Panc1 (cell line): ENCODE results near the gene MAP1LC3A. TPM values are rescaled to one million over a fixed set of nuclear protein-coding genes. Genes with fewer than 3 reads are reported as not detected.

Experiments
- ATAC-seq: fragments of 200-7000 bp; cut with Tn5 transposase; 2 replicates; pipeline ENCODE4 v1.9.1; 2020; ENCODE audit warnings: mild to moderate bottlenecking, moderate library complexity
- BruUV-seq: library from RNA; stranded (reverse); fragments of 400-500 nt; replicated peaks from 2 replicates; lab custom pipeline; 2021; lab: Mats Ljungman, UMichigan
- CTCF ChIA-PET: fragments of 300-600 bp; sonication (Branson Sonifier 250); formaldehyde crosslinking; loops from one replicate; lab custom pipeline; 2022; ENCODE audit warnings: antibody characterized with exemption; lab: Charles Lee
- POLR2A ChIA-PET: fragments of 300-600 bp; sonication (Branson Sonifier 250); formaldehyde crosslinking; loops from one replicate; lab custom pipeline; 2022; ENCODE audit warnings: antibody characterized with exemption; lab: Charles Lee
- DNase-seq: peaks from one replicate; pipeline ENCODE4 v3.0.0-alpha.2; 2010; ENCODE audit warnings: low read depth, low spot score
- H3K27ac ChIP-seq: 2 replicates; pipeline ENCODE4 v1.5.1; 2011; ENCODE audit warnings: mild to moderate bottlenecking, low read length, inconsistent platforms
- H3K27me3 ChIP-seq: fragments of 200-500 bp; sonication (Bioruptor generic); 2 replicates; pipeline ENCODE4 v1.6.0; 2014; ENCODE audit warnings: low read length, inconsistent platforms; ENCODE audit not compliant: control insufficient read depth, insufficient read depth
- H3K36me3 ChIP-seq: fragments of 200-500 bp; sonication (Bioruptor generic); 2 replicates; pipeline ENCODE4 v1.5.1; 2014; ENCODE audit warnings: inconsistent platforms, mild to moderate bottlenecking, low read length, moderate library complexity; ENCODE audit not compliant: control insufficient read depth, insufficient read depth
- H3K4me1 ChIP-seq: 2 replicates; pipeline ENCODE4 v1.5.1; 2011; ENCODE audit warnings: inconsistent platforms, mild to moderate bottlenecking, low read length, moderate library complexity; ENCODE audit not compliant: control insufficient read depth, insufficient read depth
- H3K4me3 ChIP-seq, 2 experiments: 2 replicates each; pipeline ENCODE4 v1.5.1; 2011 to 2012; ENCODE audit warnings: low read depth in 2 of 2, low read length in 2 of 2, mild to moderate bottlenecking in 2 of 2, inconsistent platforms in 1 of 2, moderate library complexity in 1 of 2
- H3K9me3 ChIP-seq: fragments of 200-500 bp; sonication (Bioruptor generic); 2 replicates; pipeline ENCODE4 v1.5.1; 2014; ENCODE audit warnings: low read depth, mild to moderate bottlenecking, inconsistent platforms, low read length, moderate library complexity; ENCODE audit not compliant: control insufficient read depth, insufficient read depth
- CTCF ChIP-seq: fragments of 450-650 bp; IDR thresholded peaks from 2 replicates; pipeline ENCODE4 v1.5.1; 2017; ENCODE audit warnings: mild to moderate bottlenecking
- POLR2AphosphoS5 ChIP-seq: IDR thresholded peaks from 2 replicates; pipeline ENCODE4 v1.6.1; 2012; ENCODE audit warnings: mild to moderate bottlenecking, low read depth, low read length, moderate library complexity
- SIN3A ChIP-seq: IDR thresholded peaks from 2 replicates; pipeline ENCODE4 v1.6.1; 2012; ENCODE audit warnings: low read depth, mild to moderate bottlenecking, low read length, moderate library complexity, borderline replicate concordance; ENCODE audit not compliant: insufficient read depth
- TCF7L2 ChIP-seq: IDR thresholded peaks from 2 replicates; pipeline ENCODE4 v1.6.1; 2011; ENCODE audit warnings: mild to moderate bottlenecking, low read depth, low read length, inconsistent platforms
- in situ Hi-C: cut with HindIII; loops from 2 replicates; pipeline ENCODE4 v1.10.0; 2016; ENCODE audit warnings: low sequenced_read_pairs, low pct_unique_long_range_greater_than_20kb
- intact Hi-C: fragments of 100-400 bp; cut with micrococcal nuclease; formaldehyde crosslinking; loops from one replicate; pipeline ENCODE4 v1.10.0; 2022; ENCODE audit not compliant: unreplicated experiment
- total RNA-seq: library from RNA; stranded (reverse); gene quantifications from one replicate; pipeline ENCODE4 v1.2.1, GENCODE V29; 2021; ENCODE audit not compliant: unreplicated experiment
- TF ChIP-seq, protein P1 (sequence below), 2 experiments: IDR thresholded peaks; 2 replicates each; pipeline ENCODE4 v1.6.1; 2011 to 2012; ENCODE audit warnings: low read depth in 2 of 2, control low read depth in 1 of 2, low read length in 1 of 2, mild to moderate bottlenecking in 1 of 2, moderate library complexity in 1 of 2; ENCODE audit not compliant: insufficient read depth in 1 of 2

MAP1LC3A gene
- total RNA-seq, 1 experiment from 2014 or later = 25.1 TPM

DNA sequence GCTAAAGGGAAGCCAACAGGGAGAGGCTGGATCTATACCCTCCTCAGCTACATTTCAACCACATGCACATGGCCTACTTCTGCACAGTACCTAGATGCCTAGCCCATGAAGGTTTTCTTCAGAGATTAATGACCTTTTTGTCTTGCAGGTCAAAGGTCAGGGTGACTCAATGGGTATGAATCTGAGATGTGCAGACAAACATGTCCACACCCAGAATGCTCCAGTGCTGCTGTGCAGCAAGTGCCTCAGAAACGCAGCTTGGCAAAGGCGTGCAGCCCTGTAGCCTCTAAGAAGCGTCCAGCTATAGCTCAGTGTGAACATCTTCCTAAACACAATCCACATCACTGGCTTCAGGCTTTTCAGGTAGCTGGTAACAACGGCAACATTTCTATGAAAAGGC lies 24.4 kb downstream of the MAP1LC3A start:
- no peak overlapping the region for H3K4me3 ChIP-seq
- DNase-seq (no peak), ATAC-seq (no peak)
- TF ChIP-seq, protein P1, sequence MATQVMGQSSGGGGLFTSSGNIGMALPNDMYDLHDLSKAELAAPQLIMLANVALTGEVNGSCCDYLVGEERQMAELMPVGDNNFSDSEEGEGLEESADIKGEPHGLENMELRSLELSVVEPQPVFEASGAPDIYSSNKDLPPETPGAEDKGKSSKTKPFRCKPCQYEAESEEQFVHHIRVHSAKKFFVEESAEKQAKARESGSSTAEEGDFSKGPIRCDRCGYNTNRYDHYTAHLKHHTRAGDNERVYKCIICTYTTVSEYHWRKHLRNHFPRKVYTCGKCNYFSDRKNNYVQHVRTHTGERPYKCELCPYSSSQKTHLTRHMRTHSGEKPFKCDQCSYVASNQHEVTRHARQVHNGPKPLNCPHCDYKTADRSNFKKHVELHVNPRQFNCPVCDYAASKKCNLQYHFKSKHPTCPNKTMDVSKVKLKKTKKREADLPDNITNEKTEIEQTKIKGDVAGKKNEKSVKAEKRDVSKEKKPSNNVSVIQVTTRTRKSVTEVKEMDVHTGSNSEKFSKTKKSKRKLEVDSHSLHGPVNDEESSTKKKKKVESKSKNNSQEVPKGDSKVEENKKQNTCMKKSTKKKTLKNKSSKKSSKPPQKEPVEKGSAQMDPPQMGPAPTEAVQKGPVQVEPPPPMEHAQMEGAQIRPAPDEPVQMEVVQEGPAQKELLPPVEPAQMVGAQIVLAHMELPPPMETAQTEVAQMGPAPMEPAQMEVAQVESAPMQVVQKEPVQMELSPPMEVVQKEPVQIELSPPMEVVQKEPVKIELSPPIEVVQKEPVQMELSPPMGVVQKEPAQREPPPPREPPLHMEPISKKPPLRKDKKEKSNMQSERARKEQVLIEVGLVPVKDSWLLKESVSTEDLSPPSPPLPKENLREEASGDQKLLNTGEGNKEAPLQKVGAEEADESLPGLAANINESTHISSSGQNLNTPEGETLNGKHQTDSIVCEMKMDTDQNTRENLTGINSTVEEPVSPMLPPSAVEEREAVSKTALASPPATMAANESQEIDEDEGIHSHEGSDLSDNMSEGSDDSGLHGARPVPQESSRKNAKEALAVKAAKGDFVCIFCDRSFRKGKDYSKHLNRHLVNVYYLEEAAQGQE (IDR thresholded peaks at IDR 0.05; ENCODE audit: insufficient read depth in 1 of 2, low read depth in 2 of 2, low read length in 1 of 2) = no peak
- TF ChIP-seq SIN3A (no peak), TCF7L2 (no peak), POLR2AphosphoS5 (no peak), CTCF (no peak)
- no peaks in the 10 kb centered on the region for H3K9me3 ChIP-seq
- in situ Hi-C loops = no loop called here
- H3K27ac ChIP-seq = no peak overlapping the region
- no TSS peak for BruUV-seq
- H3K4me1 ChIP-seq = no peaks in the 10 kb centered on the region
- CTCF ChIA-PET = no interaction called here
- POLR2A ChIA-PET = no interaction called here
- intact Hi-C loops = no loop called here
- H3K27me3 ChIP-seq = no peaks in the 10 kb centered on the region
- no peaks in the 10 kb centered on the region; the same call in 1 of the 2 replicates for H3K36me3 ChIP-seq

DNA sequence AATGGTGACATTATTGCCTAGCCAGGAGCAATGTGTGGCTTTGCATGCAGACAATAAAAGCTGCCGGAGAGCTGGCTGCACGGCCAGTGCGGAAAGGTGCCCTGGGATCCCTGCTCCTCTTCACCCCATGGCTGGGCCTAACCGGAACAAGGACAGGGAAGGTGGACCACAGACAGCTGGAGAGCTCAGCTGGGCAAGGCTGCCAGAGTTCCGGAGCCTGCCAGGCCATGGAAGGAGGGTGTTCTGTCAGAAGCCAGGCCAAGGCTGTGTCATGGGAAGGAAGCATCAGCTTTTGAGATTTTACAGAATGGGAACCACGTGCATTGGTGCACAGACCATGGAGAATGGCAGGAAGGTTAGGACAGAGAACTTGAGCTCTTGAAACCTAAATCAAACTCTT lies 25.0 kb downstream of the MAP1LC3A start:
- ATAC-seq = no peak
- ChIA-PET POLR2A (no interaction called here), CTCF (no interaction called here)
- no peaks in the 10 kb centered on the region for H3K9me3 ChIP-seq
- no peak overlapping the region for H3K4me3 ChIP-seq
- no peak overlapping the region for H3K27ac ChIP-seq
- in situ Hi-C loops (no loop called here), intact Hi-C loops (no loop called here)
- no peaks in the 10 kb centered on the region for H3K27me3 ChIP-seq
- no peak for TF ChIP-seq POLR2AphosphoS5
- TF ChIP-seq SIN3A = no peak
- TF ChIP-seq, protein P1 (IDR thresholded peaks at IDR 0.05; ENCODE audit: insufficient read depth in 1 of 2, low read depth in 2 of 2, low read length in 1 of 2) = no peak
- no peak for TF ChIP-seq CTCF
- TF ChIP-seq TCF7L2 = no peak
- H3K36me3 ChIP-seq = no peaks in the 10 kb centered on the region; the same call in 1 of the 2 replicates
- H3K4me1 ChIP-seq = no peaks in the 10 kb centered on the region
- no peak for DNase-seq
- BruUV-seq = no TSS peak
